HG03025 (cell line): ENCODE data around the gene HMCN2.
"Not testable (repeated sequence)": the region's sequence is repeated elsewhere in the genome, so short reads cannot be mapped to it uniquely, and the experiment has no call there.

Experiments
- ATAC-seq: cut with Tn5 transposase; IDR thresholded peaks from one replicate; pipeline ENCODE4 v1.9.1; 2021; ENCODE audit warnings: mild to moderate bottlenecking, moderate library complexity; ENCODE audit not compliant: unreplicated experiment, low FRiP score

The HMCN2 gene

DNA sequence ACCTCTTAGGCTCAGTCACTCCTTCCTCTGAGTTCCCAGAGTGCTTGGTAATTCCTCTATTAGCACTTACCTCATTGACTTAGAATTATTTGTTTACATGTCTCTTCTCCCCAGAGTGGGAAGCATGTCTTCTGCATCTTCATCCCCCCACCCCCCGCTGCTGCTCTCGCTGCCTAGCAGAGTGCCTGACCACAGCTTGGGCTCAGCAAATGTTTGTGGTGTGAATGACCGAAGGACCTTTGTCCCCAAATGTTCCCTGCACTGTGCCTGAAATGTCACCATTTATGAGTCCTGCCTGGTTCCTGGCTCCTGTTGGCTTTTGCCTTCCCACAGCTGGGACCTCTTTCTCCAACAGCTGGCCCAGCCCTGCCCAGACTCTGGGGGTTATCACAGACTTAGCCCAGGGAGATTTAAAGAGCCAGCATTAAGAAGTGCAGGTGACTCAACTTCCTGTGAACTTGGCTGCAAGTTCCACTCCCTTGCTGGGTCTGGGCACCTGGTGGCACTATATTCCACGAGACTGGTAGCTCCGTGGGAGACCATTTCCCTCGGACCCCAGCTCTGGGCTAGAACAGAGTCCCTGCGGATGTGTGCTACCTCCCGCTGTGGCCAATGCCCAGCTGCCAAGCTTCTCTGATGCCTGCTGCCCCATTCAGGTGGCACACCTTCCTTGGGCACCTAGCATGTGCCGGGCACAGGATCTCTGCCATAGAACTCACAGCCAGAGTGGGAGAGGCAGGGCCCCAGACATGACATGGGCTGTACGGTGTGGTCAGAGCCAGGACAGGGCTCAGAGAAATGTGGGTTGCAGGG is 1.8 kb upstream of the HMCN2 start:
- ATAC-seq: no peak

DNA sequence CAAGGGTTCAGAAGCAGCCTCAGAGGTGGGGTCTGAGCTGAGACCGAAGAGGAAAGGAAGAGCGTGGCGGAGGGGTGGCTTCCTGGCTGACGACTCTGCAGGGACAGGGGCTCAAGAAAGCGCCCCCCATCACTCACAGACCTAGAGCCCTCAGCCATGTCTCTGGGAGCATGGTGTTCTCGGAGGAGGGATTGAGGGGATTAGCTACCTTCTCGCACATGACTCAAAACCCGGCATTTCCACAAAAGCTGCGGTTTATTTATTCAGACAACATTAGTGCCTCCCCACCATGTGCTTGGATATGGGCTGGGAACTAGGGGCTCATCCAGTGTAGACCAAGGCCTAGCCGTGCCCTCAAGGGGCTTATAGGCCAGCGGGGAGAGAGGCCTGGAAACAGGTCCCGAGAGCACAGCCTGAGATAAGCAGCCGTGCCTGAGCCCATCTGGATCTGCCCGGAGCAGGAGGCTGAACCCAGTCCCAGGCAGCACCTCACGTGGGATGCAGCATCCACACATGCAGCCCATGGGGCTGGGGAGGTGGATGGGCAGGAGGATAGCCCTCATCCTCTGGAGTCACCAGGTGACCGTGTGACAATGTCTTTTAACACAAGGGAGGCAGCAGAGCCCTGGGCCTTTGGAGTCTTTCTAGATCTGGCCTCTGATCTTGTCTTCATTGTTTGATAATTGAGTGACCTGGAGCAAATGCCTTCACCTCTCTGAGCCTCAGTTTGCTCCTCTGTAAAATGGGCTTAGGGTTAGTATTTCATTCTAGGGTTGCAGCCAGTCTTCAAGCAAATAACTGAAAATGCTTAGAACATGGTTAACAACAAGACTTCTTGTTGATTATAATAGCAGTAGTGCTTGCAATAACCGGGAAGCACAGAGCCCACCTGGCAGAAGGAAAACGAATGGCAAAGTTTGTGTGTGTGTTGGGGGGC is 878 bp upstream of the HMCN2 start:
- no peak for ATAC-seq

DNA sequence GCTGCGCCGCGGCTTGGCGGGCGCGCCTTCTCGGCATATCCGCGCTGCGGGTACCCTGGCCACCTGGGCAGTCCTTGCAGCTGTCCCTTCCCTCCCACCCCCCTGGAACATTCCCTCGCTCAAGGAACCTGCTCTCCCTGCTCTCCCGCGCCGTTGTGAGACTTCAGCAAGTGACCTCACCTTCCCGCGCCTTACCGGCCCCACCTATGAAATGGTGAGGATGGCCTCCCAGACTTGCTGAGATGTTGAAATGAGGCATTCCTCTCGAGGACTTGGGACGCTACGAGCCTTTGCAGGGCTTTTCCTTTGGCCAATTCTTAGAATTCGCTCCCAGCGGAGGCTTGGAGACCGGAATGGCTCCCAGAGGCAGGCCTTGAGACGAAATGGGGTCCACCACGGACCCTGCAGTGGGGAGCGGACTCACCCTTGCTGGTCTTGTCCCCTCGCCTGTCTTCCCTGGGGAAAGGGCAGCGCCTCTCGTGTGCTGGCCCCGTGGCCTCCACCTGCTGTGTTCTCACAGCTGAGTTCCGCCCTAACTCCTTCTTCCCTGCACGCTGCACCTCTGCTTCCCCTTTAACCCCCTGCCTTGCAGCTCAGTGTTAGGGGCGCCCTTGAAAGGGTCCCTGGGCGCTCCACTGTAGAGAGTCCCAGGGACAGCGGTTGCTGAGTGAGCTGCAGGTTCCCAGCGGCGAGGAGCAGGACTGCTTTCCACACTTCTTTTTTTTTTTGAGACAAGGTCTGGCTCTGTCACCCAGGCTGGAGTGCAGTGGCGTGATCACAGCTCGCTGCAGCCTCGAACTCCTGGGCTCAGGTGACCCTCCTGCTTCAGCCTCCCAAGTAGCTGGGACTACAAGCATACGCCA is 907 bp downstream of the HMCN2 start:
- ATAC-seq: no peak

DNA sequence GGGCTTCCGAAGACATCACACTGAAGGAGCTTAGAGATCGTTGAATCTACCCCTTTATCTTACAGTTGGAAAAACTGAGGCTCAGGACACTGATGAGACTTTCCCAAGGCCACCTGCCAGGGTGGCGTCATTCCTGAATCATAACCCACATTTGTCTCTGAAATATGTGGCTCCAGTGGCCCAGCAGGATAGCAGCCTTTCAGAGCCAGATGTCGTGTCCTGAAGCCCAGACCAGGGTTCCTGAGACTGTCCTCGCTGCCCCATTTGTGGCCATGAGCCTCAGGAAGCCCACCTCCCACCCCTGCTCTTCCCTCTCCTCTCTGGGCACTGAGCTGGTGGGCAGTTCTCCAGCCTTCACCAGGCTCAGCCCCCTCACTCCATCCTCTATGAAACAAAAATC is 2.4 kb downstream of the HMCN2 start:
- ATAC-seq: no peak

DNA sequence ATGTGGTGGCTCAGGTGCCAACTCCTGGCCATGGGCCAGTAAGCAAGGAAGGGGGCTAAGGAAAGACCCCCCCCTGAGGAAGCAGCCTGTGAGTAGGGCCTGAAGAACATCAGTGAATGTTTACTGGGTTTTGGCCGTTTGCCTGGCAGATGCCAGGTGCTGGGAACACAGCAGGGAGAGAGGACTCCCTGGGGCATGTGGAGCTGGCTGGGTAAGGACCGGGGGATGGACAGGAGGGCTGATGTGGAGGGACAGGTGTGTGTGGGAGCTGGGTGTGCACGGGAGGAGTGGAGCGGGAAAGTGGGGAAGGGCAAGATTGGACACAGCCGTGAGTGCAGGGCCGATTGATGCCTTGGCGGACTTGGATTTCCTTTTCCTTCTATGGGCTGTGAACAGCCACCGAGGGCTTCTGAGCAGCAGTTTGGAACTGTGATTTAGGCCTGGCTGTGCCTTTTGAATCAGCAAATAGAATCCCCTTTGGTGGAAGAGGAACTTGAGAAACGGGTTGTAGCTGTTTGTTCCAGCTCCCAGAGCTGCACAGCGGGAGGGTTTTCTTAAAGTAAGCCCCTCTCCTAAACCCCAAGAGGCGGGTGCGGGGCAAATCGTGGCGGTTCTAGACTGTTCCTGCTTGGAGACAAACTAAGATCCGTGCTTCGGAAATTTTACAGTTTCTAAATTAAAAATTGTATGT is 3.1 kb downstream of the HMCN2 start:
- ATAC-seq: no peak

DNA sequence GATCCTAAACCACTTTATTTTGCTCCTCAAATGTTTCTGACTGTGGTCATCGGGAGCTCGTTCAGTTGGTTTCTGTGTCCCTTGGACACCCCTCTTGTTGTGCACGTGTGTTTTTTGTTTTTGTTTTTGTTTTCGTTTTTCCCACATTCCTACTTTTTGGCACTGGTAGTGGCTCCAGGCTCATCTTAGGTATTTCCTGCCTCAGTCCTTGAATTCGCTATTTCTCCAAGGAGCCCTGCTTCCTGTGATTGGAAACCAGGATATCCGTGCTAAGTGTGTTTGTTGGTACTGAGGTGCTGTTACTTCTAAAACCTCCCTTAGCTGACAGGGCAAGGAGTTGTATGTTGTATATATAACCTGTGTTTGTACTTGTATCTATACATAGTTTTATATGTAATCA is 5.9 kb downstream of the HMCN2 start:
- no peak for ATAC-seq

DNA sequence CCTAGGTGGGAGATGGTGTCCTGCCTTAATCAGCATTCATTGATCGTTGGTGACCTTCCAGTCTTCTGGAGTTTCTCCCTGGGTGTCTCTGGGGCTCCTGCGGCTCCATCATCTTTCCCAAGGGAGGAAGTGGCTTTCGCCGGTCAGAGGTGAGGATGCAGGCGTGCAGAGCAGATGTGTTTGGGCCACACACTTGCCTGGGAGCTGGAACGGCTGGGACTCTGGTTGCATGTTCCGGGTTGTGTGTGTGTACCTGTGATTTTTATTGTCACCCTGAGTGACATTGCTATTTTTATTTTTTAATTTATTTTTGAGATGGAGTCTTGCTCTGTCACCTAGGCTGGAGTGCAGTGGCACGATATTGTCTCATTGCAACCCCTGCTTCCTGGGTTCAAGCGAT is 9.6 kb downstream of the HMCN2 start:
- no peak for ATAC-seq

DNA sequence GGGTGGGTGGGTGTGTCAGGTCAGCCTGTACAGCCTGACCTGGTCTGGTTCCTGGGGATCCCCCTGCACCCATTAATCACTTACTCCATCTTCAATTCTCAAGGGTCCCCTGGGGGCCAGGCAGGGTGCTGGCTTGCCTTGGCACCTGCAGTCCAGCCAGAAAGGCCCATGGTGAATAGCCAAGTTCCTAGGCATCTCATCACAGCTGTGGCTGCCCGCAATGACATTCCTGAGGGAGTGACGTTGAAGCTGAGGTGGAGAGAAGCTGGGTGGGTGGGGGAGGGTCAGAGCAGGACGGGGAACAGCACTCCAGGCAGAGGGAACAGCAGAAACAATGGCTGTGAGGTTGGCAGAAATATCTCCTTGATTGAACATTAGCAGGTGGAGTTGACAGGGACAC is 10.6 kb downstream of the HMCN2 start:
- ATAC-seq: no peak

DNA sequence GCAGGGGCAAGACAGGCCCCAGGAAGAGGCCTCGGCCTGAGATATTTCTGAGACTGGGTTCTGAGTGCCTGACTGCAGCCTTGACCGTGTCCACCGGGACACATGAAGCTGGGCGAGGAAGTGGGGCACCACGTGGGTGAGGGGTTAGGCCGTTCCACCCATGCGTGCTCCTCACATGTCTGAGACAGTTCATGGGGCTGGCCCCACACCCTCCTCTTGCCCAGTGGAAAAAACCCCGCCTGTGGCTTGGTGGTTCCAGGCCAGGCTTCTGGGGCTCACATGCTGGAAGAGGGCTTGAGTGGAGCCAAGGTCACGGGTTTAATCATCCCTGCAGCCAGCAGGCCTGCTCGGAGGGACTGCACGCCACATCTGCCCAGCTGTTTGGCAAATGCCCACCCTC is 11.4 kb downstream of the HMCN2 start:
- no peak for ATAC-seq

DNA sequence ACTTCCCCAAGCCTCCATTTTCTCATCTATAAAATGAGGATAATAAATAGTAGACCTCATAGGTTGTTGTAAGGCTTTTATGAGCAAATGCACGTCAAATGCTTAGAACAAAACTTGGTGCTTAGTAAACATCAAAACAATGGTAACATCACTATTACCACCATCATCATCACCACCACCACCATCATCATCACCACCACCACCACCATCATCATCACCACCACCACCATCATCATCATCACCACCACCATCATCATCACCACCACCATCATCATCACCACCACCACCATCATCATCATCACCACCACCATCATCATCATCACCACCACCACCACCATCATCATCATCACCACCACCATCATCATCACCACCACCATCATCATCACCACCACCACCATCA is 12.0 kb downstream of the HMCN2 start:
- ATAC-seq: not testable (repeated sequence)

DNA sequence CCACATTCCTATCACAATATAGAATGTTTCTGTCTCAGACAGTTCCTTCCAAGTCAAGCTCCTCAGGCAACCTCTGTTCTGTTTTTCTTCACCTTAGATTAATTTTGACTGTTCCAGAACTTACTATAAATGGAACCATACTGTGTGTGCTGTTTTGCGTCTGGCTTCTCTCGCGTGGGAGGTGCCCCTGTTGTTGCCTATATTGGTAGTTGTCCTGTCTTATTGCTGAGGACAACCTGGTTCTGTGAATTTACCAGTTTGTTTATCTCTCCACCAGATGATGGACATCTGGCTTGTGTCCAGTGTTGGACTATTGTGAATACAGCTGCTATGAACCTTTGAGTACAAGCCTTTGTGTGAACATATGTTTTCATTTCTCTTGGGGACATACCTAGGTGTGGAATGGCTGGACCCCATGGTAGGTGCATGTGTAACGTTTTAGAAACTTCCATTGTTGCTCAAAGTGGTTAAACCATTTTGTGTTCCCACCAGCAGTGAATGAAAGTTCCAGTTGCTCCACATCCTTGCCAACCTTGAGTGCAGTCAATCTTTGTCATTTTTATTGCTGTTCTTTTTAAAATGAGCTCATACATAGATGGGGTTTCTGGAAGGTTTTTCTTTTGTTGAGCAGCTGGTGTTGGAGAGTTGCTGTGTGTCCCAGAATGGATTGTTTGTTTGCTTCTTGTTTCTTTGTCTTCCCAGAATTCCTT is 18.1 kb downstream of the HMCN2 start:
- no peak for ATAC-seq

DNA sequence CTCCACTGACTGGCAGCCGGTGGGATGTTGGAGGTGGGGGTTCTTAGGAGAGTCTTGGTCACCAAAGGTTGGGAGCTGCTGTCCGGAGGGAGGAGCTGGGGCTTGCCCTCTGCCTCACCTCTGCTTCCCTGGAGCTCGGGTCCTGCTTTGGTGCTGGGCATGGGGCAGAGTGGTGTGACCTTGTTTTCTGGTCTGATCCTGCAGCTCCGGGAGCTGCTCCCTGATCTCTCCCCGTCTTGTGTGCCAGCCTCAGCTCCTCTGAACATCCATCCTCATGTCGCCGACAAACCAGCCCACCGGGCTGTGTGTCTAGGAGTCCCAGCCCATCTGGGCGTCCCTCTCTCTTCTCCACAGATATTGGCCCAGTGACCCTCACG is 18.7 kb downstream of the HMCN2 start:
- no peak for ATAC-seq

DNA sequence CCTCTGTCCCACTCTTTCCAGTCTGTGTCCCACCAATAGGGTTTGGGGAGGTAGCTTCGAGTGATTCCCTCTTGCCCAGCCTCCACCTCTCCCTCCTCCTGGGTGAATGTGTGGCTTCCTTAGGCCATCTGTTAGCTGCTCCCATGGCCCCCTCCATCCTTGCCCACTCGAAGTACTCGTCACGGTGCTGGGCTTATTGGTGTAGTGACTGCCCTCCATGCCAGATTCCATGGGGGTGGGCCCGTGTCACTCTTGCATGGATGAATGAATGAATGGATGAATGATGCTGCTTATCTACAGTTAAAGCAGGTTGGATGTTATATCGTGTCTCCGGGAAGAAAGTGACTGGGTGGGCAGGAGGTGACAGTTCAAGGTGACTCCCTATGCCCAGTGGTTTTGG is 19.1 kb downstream of the HMCN2 start:
- ATAC-seq: no peak

DNA sequence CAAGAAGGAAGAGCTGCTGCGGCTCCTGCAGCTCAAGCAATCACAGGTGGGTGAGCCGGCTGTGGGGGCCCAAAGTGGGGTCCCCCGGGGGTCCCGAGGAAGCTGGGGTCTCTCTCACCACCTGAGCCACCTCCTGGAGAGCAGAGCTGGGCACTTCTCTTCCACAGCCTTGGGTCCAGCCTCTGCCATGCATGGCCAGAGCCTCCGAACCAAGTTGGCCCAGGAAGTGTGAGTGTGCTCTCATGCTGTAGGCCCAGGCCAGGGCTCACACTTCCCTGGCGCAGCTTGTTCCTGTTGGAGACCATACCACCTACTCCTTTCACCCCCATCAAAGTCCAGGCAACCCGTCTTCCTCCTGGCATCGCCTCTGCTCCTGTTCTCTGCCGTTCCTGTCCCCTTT is 19.7 kb downstream of the HMCN2 start:
- ATAC-seq: no peak

DNA sequence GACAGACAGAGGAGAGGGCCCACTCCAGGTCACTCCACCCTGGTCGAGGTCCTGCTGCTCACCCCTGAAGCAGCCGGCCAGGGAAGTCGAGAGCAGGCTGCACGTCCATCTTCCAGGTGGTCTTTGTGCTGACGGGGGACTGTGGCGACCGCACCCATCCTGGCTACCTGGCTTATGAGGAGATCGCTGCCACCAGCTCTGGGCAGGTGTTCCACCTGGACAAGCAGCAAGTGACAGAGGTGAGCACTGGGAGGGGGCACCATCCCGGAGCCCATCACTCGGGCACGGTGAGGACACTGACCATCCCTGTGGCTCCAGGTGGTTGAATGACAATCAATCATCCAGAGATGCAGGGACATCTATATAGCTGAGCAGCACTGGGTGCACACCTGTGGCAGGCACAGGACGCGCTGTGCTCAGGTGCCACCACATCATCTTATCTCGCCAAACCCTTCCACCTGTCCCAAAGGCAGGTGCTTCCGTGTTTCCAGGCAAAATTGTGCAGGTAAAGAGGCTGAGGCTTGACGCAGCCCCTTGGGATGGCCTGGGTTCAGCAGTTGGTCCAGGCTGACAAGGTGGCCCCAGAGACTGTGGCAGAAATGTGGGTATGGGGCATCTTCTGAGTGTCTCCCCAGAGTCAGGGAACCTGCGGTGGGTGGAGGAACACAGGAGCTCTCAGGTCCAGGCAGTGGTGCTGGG is 20.7 kb downstream of the HMCN2 start:
- no peak for ATAC-seq

DNA sequence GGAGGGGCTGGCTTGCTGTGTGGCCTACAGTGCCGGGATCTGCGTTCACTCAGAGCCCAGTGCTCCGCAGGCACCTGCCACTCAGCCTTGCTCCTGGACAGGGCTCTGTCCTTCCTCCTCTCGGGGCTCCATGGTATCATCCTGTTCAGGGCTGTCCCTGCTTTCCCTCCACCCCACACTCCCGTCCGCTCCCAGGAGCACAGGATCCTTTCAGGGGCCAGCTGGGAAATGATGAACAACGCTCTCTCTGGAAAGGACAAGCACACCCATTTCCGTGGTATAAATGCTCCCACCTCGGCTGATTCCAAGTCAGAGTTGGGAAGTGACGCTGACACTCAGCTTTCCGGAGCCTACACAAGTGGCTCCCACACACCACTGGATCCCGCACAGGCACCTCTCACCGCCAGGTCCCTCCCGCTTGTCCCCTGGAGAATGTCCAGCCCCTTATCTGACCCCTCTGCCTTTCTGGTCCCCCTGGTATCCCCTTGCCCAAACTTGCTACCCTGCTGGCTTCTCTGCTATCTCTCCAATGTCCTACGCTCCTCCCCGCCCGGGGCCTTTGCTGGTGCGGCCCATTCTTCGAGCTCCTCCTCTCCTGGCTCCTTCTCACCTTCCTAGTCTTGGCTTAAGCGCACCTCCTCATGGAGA is 21.3 kb downstream of the HMCN2 start:
- no peak for ATAC-seq

DNA sequence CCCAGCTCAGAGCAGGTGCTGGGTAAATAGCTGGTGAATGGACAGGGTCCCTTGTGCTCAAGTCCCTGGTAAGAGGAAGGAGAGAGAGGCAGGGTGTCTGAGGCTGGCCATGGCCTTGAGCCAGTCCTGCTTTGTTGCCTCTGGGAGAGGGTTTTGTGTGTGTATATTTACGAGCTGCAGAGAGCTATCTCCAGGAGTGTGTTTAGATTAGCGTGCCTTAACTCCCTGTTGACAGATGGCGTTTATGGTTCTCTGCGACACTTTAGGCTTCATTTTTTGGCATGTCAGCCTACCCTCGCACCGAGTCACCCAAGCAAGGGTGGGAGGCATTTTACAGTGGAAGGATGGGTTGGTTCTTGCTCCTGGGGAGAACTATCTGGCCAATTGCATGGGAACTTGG is 22.2 kb downstream of the HMCN2 start:
- no peak for ATAC-seq

DNA sequence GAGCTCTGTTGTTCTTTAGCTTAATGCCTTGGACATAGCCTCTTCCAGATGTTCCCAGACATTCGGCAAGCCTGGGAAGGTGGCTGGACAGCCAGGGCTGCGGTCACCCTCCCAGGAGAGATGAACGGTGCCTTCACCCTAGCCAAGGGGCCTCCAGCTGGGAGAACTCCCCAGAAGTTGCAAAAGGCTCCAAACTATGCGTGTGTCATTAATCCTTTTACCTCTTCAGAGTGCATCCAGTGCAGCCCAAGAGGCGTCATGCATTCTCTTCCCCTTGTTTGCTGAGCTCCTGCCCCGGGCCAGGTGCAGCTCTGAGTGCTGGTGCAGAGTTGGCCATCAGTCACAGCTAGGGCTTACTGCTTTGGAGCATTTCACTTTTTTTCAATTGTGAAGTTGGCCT is 22.8 kb downstream of the HMCN2 start:
- no peak for ATAC-seq
